ENCODE measurements around the gene RNGTT. TPM values are rescaled to one million over a fixed set of nuclear protein-coding genes. Genes with fewer than 3 reads are reported as not detected.

RNGTT gene
- total RNA-seq, 1 donor from 2014 or later, result 18.2 TPM

- TF ChIP-seq POLR2AphosphoS5 (IDR thresholded peaks at IDR 0.05; ENCODE audit: insufficient read depth in 1 of 2, low read depth in 1 of 2) (no peak), POLR2A (IDR thresholded peaks at IDR 0.05) (no peak)
- TF ChIP-seq, protein P1, sequence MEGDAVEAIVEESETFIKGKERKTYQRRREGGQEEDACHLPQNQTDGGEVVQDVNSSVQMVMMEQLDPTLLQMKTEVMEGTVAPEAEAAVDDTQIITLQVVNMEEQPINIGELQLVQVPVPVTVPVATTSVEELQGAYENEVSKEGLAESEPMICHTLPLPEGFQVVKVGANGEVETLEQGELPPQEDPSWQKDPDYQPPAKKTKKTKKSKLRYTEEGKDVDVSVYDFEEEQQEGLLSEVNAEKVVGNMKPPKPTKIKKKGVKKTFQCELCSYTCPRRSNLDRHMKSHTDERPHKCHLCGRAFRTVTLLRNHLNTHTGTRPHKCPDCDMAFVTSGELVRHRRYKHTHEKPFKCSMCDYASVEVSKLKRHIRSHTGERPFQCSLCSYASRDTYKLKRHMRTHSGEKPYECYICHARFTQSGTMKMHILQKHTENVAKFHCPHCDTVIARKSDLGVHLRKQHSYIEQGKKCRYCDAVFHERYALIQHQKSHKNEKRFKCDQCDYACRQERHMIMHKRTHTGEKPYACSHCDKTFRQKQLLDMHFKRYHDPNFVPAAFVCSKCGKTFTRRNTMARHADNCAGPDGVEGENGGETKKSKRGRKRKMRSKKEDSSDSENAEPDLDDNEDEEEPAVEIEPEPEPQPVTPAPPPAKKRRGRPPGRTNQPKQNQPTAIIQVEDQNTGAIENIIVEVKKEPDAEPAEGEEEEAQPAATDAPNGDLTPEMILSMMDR (IDR thresholded peaks at IDR 0.05), result no peak
- intact Hi-C loops (cut with DNase I), result no loop called here
- Histone ChIP-seq H3K9me3 (no peaks in the 10 kb centered on the region), H3K4me3 (no peak overlapping the region), H3K4me1 (no peaks in the 10 kb centered on the region), H3K27ac (no peak overlapping the region), H3K27me3 (no peaks in the 10 kb centered on the region), H3K36me3 (no peaks in the 10 kb centered on the region)
- no peak for DNase-seq (ENCODE audit: extremely low spot score in 2 of 2)
Measured at GRCh38 chr6:88997327-88997726, 33.9 kb upstream of the RNGTT start.

GRCh38 chr6:88992741-88993552 is 29.5 kb upstream of the RNGTT start:
- H3K9me3 ChIP-seq, result no peaks in the 10 kb centered on the region
- no peak overlapping the region for H3K4me3 ChIP-seq
- H3K27ac ChIP-seq, result no peak overlapping the region
- DNase-seq (ENCODE audit: extremely low spot score in 2 of 2), result no peak
- H3K27me3 ChIP-seq, result no peaks in the 10 kb centered on the region
- TF ChIP-seq, protein P1 (IDR thresholded peaks at IDR 0.05), result no peak
- TF ChIP-seq POLR2AphosphoS5 (IDR thresholded peaks at IDR 0.05; ENCODE audit: insufficient read depth in 1 of 2, low read depth in 1 of 2), result no peak
- TF ChIP-seq POLR2A (IDR thresholded peaks at IDR 0.05), result no peak
- intact Hi-C loops (cut with DNase I), result no loop called here
- H3K4me1 ChIP-seq, result no peaks in the 10 kb centered on the region
- H3K36me3 ChIP-seq, result no peaks in the 10 kb centered on the region

GRCh38 chr6:88989215-88989614 is 25.8 kb upstream of the RNGTT start:
- Histone ChIP-seq H3K4me3 (no peak overlapping the region), H3K27me3 (no peaks in the 10 kb centered on the region), H3K4me1 (no peaks in the 10 kb centered on the region), H3K9me3 (no peaks in the 10 kb centered on the region), H3K36me3 (no peaks in the 10 kb centered on the region), H3K27ac (no peak overlapping the region)
- TF ChIP-seq POLR2AphosphoS5 (IDR thresholded peaks at IDR 0.05; ENCODE audit: insufficient read depth in 1 of 2, low read depth in 1 of 2) (no peak), POLR2A (IDR thresholded peaks at IDR 0.05) (no peak)
- TF ChIP-seq, protein P1 (IDR thresholded peaks at IDR 0.05), result no peak
- intact Hi-C loops (cut with DNase I), result loop anchor here (10.0 kb wide), 3 partner anchors 96 to 256 kb away; partner anchors contain the start of genes PNRC1 and SRSF12
- no peak for DNase-seq (ENCODE audit: extremely low spot score in 2 of 2)

DNA sequence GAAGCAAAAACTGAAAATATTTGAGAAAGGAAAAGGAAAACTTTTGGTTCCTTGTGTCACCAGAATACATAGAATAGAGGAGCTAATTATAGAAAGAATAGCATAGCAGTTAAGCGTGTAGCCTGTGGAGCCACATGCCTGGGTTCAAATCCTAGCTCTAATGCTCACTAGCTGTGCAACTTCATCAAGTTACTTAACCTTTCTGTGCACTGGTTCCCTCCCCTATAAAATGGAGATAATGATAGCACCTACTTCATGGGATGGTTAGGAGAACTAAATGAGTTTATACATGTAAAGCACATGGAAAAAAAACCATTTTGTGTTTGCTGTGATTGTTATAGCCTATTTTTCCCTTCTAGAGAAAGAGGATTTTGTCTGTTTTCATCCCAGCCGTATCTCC is 24.5 kb upstream of the RNGTT start:
- DNase-seq (ENCODE audit: extremely low spot score in 2 of 2), result no peak
- no peaks in the 10 kb centered on the region for H3K27me3 ChIP-seq
- TF ChIP-seq POLR2AphosphoS5 (IDR thresholded peaks at IDR 0.05; ENCODE audit: insufficient read depth in 1 of 2, low read depth in 1 of 2) (no peak), POLR2A (IDR thresholded peaks at IDR 0.05) (no peak)
- TF ChIP-seq, protein P1 (IDR thresholded peaks at IDR 0.05), result no peak
- no peak overlapping the region for H3K27ac ChIP-seq
- intact Hi-C loops (cut with DNase I), result loop anchor here (10.0 kb wide), 3 partner anchors 97 to 257 kb away; partner anchors contain the start of genes PNRC1 and SRSF12
- no peaks in the 10 kb centered on the region for H3K9me3 ChIP-seq
- peaks cover 10% of the 10 kb centered on the region for H3K4me1 ChIP-seq
- H3K4me3 ChIP-seq, result no peak overlapping the region
- no peaks in the 10 kb centered on the region for H3K36me3 ChIP-seq

DNA sequence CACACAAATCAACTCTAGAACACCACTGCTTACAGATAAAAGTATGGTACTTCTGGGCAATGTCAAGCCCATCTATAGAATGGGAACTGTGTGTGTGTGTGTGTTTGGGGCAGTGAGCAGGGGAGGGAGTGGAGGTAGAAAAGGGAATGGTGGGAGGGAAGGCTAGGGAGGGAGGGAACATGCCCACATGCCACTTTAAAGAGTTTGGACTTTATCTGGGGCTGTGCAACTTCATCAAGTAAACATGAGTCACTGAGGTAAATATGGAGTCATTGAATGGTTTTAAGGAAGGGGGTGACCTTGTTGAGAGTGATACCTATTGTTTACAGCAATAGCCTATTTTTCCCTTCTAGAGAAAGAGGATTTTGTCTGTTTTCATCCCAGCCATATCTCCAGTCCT is 22.5 kb upstream of the RNGTT start:
- DNase-seq (ENCODE audit: extremely low spot score in 2 of 2), result no peak
- Histone ChIP-seq H3K27me3 (no peaks in the 10 kb centered on the region), H3K27ac (no peak overlapping the region), H3K4me3 (no peak overlapping the region), H3K9me3 (no peaks in the 10 kb centered on the region), H3K4me1 (peaks cover 11% of the 10 kb centered on the region), H3K36me3 (no peaks in the 10 kb centered on the region)
- TF ChIP-seq, protein P1 (IDR thresholded peaks at IDR 0.05), result no peak
- TF ChIP-seq POLR2AphosphoS5 (IDR thresholded peaks at IDR 0.05; ENCODE audit: insufficient read depth in 1 of 2, low read depth in 1 of 2) (no peak), POLR2A (IDR thresholded peaks at IDR 0.05) (no peak)
- intact Hi-C loops (cut with DNase I), result loop anchor here (10.0 kb wide), 3 partner anchors 99 to 259 kb away; partner anchors contain the start of genes PNRC1 and SRSF12

Measured in vagina (tissue), 2 donors.